Brain microvascular endothelial cell (primary cell): Measurements from ENCODE around the gene FBXW11.

ENCODE experiments used
- DNase-seq: peaks from one replicate; pipeline ENCODE4 v3.0.0-alpha.2; 2020
- H3K27ac ChIP-seq: fragments of 250-450 bp; sonication (Bioruptor Pico); 2 replicates; pipeline ENCODE4 v1.5.1; 2020; ENCODE audit warnings: mild to moderate bottlenecking, moderate library complexity
- H3K27me3 ChIP-seq: fragments of 250-450 bp; sonication (Bioruptor Pico); replicated peaks from 2 replicates; pipeline ENCODE4 v1.5.1; 2020; ENCODE audit warnings: mild to moderate bottlenecking
- H3K36me3 ChIP-seq: fragments of 250-450 bp; sonication (Bioruptor Pico); replicated peaks from 2 replicates; pipeline ENCODE4 v1.5.1; 2020; ENCODE audit warnings: mild to moderate bottlenecking
- H3K4me3 ChIP-seq: 2 replicates; pipeline ENCODE4 v1.5.1; 2011; ENCODE audit warnings: low read depth, mild to moderate bottlenecking, control low read depth, low read length, moderate library complexity
- CTCF ChIP-seq: IDR thresholded peaks from 2 replicates; pipeline ENCODE4 v1.5.1; 2011; ENCODE audit warnings: low read depth, mild to moderate bottlenecking, moderate library complexity, low read length, control low read depth, inconsistent platforms; ENCODE audit errors: missing control alignments
- in situ Hi-C: cut with HindIII; loops from 2 replicates; pipeline ENCODE4 v1.10.0; 2017; ENCODE audit warnings: low sequenced_read_pairs, low pct_ligation_motif_present

FBXW11 gene

GRCh38 chr5:172046593-172046992 is 40.2 kb upstream of the FBXW11 start:
- H3K4me3 ChIP-seq, result no peak overlapping the region
- H3K36me3 ChIP-seq, result peaks cover 47% of the 10 kb centered on the region
- no peak overlapping the region for H3K27ac ChIP-seq
- TF ChIP-seq CTCF, result no peak
- H3K27me3 ChIP-seq, result no peaks in the 10 kb centered on the region
- no peak for DNase-seq
- in situ Hi-C loops, result no loop called here

- in situ Hi-C loops, result no loop called here
- no peak for DNase-seq
- no peaks in the 10 kb centered on the region for H3K27me3 ChIP-seq
- TF ChIP-seq CTCF, result no peak
- H3K27ac ChIP-seq, result no peak overlapping the region
- peaks cover 35% of the 10 kb centered on the region for H3K36me3 ChIP-seq
- no peak overlapping the region for H3K4me3 ChIP-seq
These were observed 38.8 kb upstream of the FBXW11 start for GRCh38 chr5:172045315-172045632.

GRCh38 chr5:172044631-172045314 is 38.3 kb upstream of the FBXW11 start:
- Histone ChIP-seq H3K36me3 (peaks cover 30% of the 10 kb centered on the region), H3K27ac (no peak overlapping the region), H3K27me3 (no peaks in the 10 kb centered on the region), H3K4me3 (no peak overlapping the region)
- DNase-seq, result no peak
- in situ Hi-C loops, result no loop called here
- no peak for TF ChIP-seq CTCF

- in situ Hi-C loops, result no loop called here
- Histone ChIP-seq H3K27me3 (no peaks in the 10 kb centered on the region), H3K36me3 (peaks cover 25% of the 10 kb centered on the region), H3K27ac (no peak overlapping the region), H3K4me3 (no peak overlapping the region)
- TF ChIP-seq CTCF, result no peak
- DNase-seq, result no peak
These were observed 37.4 kb upstream of the FBXW11 start for GRCh38 chr5:172043865-172044264.

GRCh38 chr5:172042183-172042582 is 35.7 kb upstream of the FBXW11 start:
- no peak overlapping the region for H3K27ac ChIP-seq
- no peak for TF ChIP-seq CTCF

GRCh38 chr5:172038167-172038566 is 31.7 kb upstream of the FBXW11 start:
- no peaks in the 10 kb centered on the region for H3K36me3 ChIP-seq
- TF ChIP-seq CTCF, result no peak
- no peak overlapping the region for H3K27ac ChIP-seq
- H3K27me3 ChIP-seq, result no peaks in the 10 kb centered on the region
- in situ Hi-C loops, result no loop called here
- H3K4me3 ChIP-seq, result no peak overlapping the region
- no peak for DNase-seq

More at GRCh38 chr5:172042183-172042582, 35.7 kb upstream of the FBXW11 start:
- Histone ChIP-seq H3K27me3 (no peaks in the 10 kb centered on the region), H3K4me3 (no peak overlapping the region), H3K36me3 (peaks cover 19% of the 10 kb centered on the region)
- no peak for DNase-seq
- in situ Hi-C loops, result no loop called here
